HepG2 (cell line): ENCODE data around the gene PSMC4. TPM values are rescaled to one million over a fixed set of nuclear protein-coding genes. Genes with fewer than 3 reads are reported as not detected.

ENCODE experiments used
- ATAC-seq: fragments of 200-7000 bp; cut with Tn5 transposase; 3 replicates; pipeline ENCODE4 v1.9.1; 2020; ENCODE audit warnings: mild to moderate bottlenecking, moderate library complexity
- BruUV-seq: library from RNA; stranded (reverse); fragments of 400-500 nt; replicated peaks from 2 replicates; lab custom pipeline; 2021; lab: Mats Ljungman, UMichigan
- CTCF ChIA-PET: fragments of 300-600 bp; formaldehyde crosslinking; extraction: SDS; loops from one replicate; lab custom pipeline; 2021; ENCODE audit warnings: low total read pairs, inconsistent platforms, low intra/inter-chr PET ratio; lab: Yijun Ruan, JAX
- POLR2A ChIA-PET: fragments of 350-600 bp; sonication (Branson Sonifier 250); formaldehyde crosslinking; loops from one replicate; lab custom pipeline; 2020; ENCODE audit warnings: antibody characterized with exemption, inconsistent platforms; lab: Yijun Ruan, JAX
- DNase-seq: peaks from one replicate; pipeline ENCODE4 v3.0.0-alpha.2; 2015; ENCODE audit warnings: low spot score
- FAIRE-seq: peaks from 3 replicates; lab custom pipeline; 2011; peaks lifted over from hg19 to GRCh38; lab: Jason Lieb, UNC
- H2AFZ ChIP-seq: one replicate; pipeline ENCODE4 v1.6.1; 2011; ENCODE audit warnings: low read length, inconsistent platforms
- H3K27ac ChIP-seq: fragments of 300-600 bp; 3 replicates; pipeline ENCODE4 v1.8.0; 2011; ENCODE audit warnings: mixed run types, mild to moderate bottlenecking, mixed read lengths, low read length, inconsistent platforms; ENCODE audit not compliant: insufficient read depth; ENCODE audit errors: extremely low read length
- H3K27me3 ChIP-seq, 2 experiments: fragments of 200-600 bp in 1 of 2; 2 replicates in 1 of 2; 3 replicates in 1 of 2; pipeline versions ENCODE4 v1.6.0 to v1.8.0; 2011; ENCODE audit warnings: low read length in 2 of 2, mild to moderate bottlenecking in 2 of 2, moderate library complexity in 2 of 2, inconsistent platforms in 1 of 2; ENCODE audit not compliant: insufficient read depth in 2 of 2, control insufficient read depth in 1 of 2
- H3K36me3 ChIP-seq, 2 experiments: fragments of 200-600 bp in 1 of 2; replicated peaks in 1 of 2; 2 replicates in 1 of 2; 3 replicates in 1 of 2; pipeline versions ENCODE4 v1.5.1 to v1.8.0; 2011; ENCODE audit warnings: low read length in 2 of 2, inconsistent platforms in 1 of 2; ENCODE audit not compliant: insufficient read depth in 2 of 2, control insufficient read depth in 1 of 2
- H3K4me1 ChIP-seq: 2 replicates; pipeline ENCODE4 v1.5.1; 2012; ENCODE audit warnings: low read length, inconsistent platforms; ENCODE audit not compliant: insufficient read depth
- H3K4me2 ChIP-seq: 2 replicates; pipeline ENCODE4 v1.6.0; 2011; ENCODE audit warnings: low read depth, low read length, inconsistent platforms
- H3K4me3 ChIP-seq, 3 experiments: fragments of 200-600 bp in 1 of 3; sonication (generic), shearing (Covaris generic) in 1 of 3; replicated peaks in 1 of 3; 2 replicates each; pipeline ENCODE4 v1.5.1; 2011 to 2016; ENCODE audit warnings: low read length in 3 of 3, inconsistent platforms in 2 of 3, low read depth in 2 of 3, mild to moderate bottlenecking in 2 of 3, control low read depth in 1 of 3, mixed read lengths in 1 of 3; ENCODE audit not compliant: insufficient read depth in 1 of 3
- H3K79me2 ChIP-seq: one replicate; pipeline ENCODE4 v1.6.1; 2011; ENCODE audit warnings: low read length, inconsistent platforms; ENCODE audit not compliant: insufficient read depth
- H3K9ac ChIP-seq: 2 replicates; pipeline ENCODE4 v1.6.0; 2011; ENCODE audit warnings: mild to moderate bottlenecking, low read depth, low read length, inconsistent platforms; ENCODE audit not compliant: insufficient read depth
- H3K9me3 ChIP-seq: 2 replicates; pipeline ENCODE4 v1.5.1; 2012; ENCODE audit warnings: mild to moderate bottlenecking, low read length
- H4K20me1 ChIP-seq: 2 replicates; pipeline ENCODE4 v1.6.0; 2011; ENCODE audit warnings: inconsistent platforms, mild to moderate bottlenecking, low read length, moderate library complexity; ENCODE audit not compliant: insufficient read depth
- ARID4A ChIP-seq: sonication (generic); formaldehyde crosslinking; IDR thresholded peaks from 2 replicates; pipeline ENCODE4 v1.5.0; 2020; ENCODE audit warnings: mild to moderate bottlenecking, missing genetic modification reagents, borderline replicate concordance
- ATRX ChIP-seq: sonication (generic); formaldehyde crosslinking; IDR thresholded peaks from 2 replicates; pipeline ENCODE4 v1.4.0; 2020; ENCODE audit warnings: missing genetic modification reagents, borderline replicate concordance
- EED ChIP-seq: sonication (generic); formaldehyde crosslinking; IDR thresholded peaks from 2 replicates; pipeline ENCODE4 v1.5.0; 2020; ENCODE audit warnings: mild to moderate bottlenecking, missing genetic modification reagents
- HMGXB3 ChIP-seq: sonication (generic); formaldehyde crosslinking; IDR thresholded peaks from 2 replicates; pipeline ENCODE4 v1.4.0; 2020; ENCODE audit warnings: missing genetic modification reagents, borderline replicate concordance
- IRF1 ChIP-seq: sonication (generic); formaldehyde crosslinking; IDR thresholded peaks from 2 replicates; pipeline ENCODE4 v1.4.0; 2020; ENCODE audit warnings: low read depth, mild to moderate bottlenecking, missing genetic modification reagents
- MBNL3 ChIP-seq: fragments of 250-450 bp; sonication (Bioruptor Pico); conservative IDR thresholded peaks from 2 replicates; pipeline ENCODE4 v1.8.0; 2022; ENCODE audit warnings: mild to moderate bottlenecking, inconsistent platforms
- POLR2AphosphoS2 ChIP-seq: IDR thresholded peaks from 2 replicates; pipeline ENCODE4 v1.6.1; 2011; ENCODE audit warnings: low read depth, low read length, improper control_type of control experiment
- SMAD9 ChIP-seq: sonication (generic); formaldehyde crosslinking; IDR thresholded peaks from 2 replicates; pipeline ENCODE4 v1.5.1; 2020; ENCODE audit warnings: mild to moderate bottlenecking, missing genetic modification reagents
- ZGPAT ChIP-seq: IDR thresholded peaks from 2 replicates; pipeline ENCODE4 v1.6.1; 2016; ENCODE audit warnings: mild to moderate bottlenecking
- ZNF207 ChIP-seq: fragments of 450-650 bp; IDR thresholded peaks from 2 replicates; pipeline ENCODE4 v1.6.1; 2016; ENCODE audit warnings: antibody characterized with exemption, borderline replicate concordance
- ZNF251 ChIP-seq: sonication (generic); formaldehyde crosslinking; IDR thresholded peaks from 2 replicates; pipeline ENCODE4 v1.9.0; 2021; ENCODE audit warnings: mild to moderate bottlenecking, missing genetic modification reagents
- ZNF33A ChIP-seq: sonication (generic); formaldehyde crosslinking; IDR thresholded peaks from 2 replicates; pipeline ENCODE4 v1.5.1; 2020; ENCODE audit warnings: missing genetic modification reagents, mild to moderate bottlenecking, moderate library complexity, borderline replicate concordance
- ZNF432 ChIP-seq: sonication (generic); formaldehyde crosslinking; IDR thresholded peaks from 2 replicates; pipeline ENCODE4 v1.5.0; 2020; ENCODE audit warnings: missing genetic modification reagents, mild to moderate bottlenecking, borderline replicate concordance
- WGBS: methylation state at CpG from one replicate; pipeline ENCODE4 v1.1.6; 2017; ENCODE audit warnings: low lambda C conversion rate; 5-methylcytosine and 5-hydroxymethylcytosine counted together
- in situ Hi-C: cut with HindIII; loops from 2 replicates; pipeline ENCODE4 v1.10.0; 2017; ENCODE audit warnings: low pct_unique_long_range_greater_than_20kb; ENCODE audit not compliant: extremely low pct_ligation_motif_present
- intact Hi-C: fragments of 100-400 bp; cut with micrococcal nuclease; formaldehyde crosslinking; loops from one replicate; pipeline ENCODE4 v1.10.0; 2022; ENCODE audit not compliant: unreplicated experiment
- polyA plus RNA-seq, 8 experiments: library from polyadenylated mRNA; depleted of rRNA in 3 of 8; stranded (reverse) in 7 of 8; unstranded in 1 of 8; fragments of >200 nt; fragmentation: Illumina TruSeq in 4 of 8; extraction: Trizol in 4 of 8; gene quantifications; 2 replicates each; pipeline versions ENCODE4 v1.2.1 to v1.2.3, GENCODE V29; 2011 to 2016; ENCODE audit warnings: low read depth in 4 of 8, missing spikeins in 1 of 8, mixed read lengths in 1 of 8; ENCODE audit not compliant: insufficient read depth in 1 of 8
- total RNA-seq, 5 experiments: library from RNA; depleted of rRNA; stranded (reverse); fragments of >200 nt; fragmentation: Illumina TruSeq; extraction: Trizol; gene quantifications; 2 replicates each; pipeline ENCODE4 v1.2.3, GENCODE V29; 2016; ENCODE audit warnings: low read depth in 1 of 5

PSMC4 gene
- total and polyA plus RNA-seq, 2 of the 13 experiments (the other 11 are each of a cell fraction or from before 2014, with no cell fraction given): 49.9 to 160 TPM

- CTCF ChIA-PET: no interaction called here
- FAIRE-seq: no peak
- no peak for TF ChIP-seq ZNF432 (CRISPR knock-in tag)
- no peak for TF ChIP-seq POLR2AphosphoS2
- no peak for TF ChIP-seq ZNF207
- TF ChIP-seq HMGXB3 (CRISPR knock-in tag): no peak
- TF ChIP-seq SMAD9 (CRISPR knock-in tag): no peak
- TF ChIP-seq ARID4A: no peak
- TF ChIP-seq IRF1 (CRISPR knock-in tag): no peak
- TF ChIP-seq ATRX: no peak
- no peak for TF ChIP-seq ZNF251
- TF ChIP-seq MBNL3: no peak
- no peak for TF ChIP-seq ZNF33A (CRISPR knock-in tag)
- TF ChIP-seq ZGPAT (CRISPR knock-in tag): no peak
- no peak for TF ChIP-seq EED (CRISPR knock-in tag)
These were observed 36.2 kb upstream of the PSMC4 start, which contains the start of gene FCGBP for GRCh38 chr19:39934584-39935363. TSS of gene FCGBP (minus strand) at chr19:39934634.

More at GRCh38 chr19:39934584-39935363, 36.2 kb upstream of the PSMC4 start, which contains the start of gene FCGBP:
- in situ Hi-C loops: no loop called here
- 41% methylated on average over 5 of the region's 5 CpGs for WGBS
- H3K27ac ChIP-seq: no peak within 1 kb of the TSS
- H3K9me3 ChIP-seq: no peaks in the 10 kb centered on the region
- peaks cover 28% of the 10 kb centered on the region for H3K4me1 ChIP-seq
- POLR2A ChIA-PET: no interaction called here
- H3K4me3 ChIP-seq: no peak within 1 kb of the TSS
- DNase-seq (no peak), ATAC-seq (no peak)
- no peak within 1 kb of the TSS for H2AFZ ChIP-seq
- no TSS peak for BruUV-seq
- intact Hi-C loops: no loop called here
- no peak within 1 kb of the TSS for H3K4me2 ChIP-seq
- peaks cover 0 to 13% of the 10 kb centered on the region in 2 experiments; a peak in 1 of 5 replicates for H3K27me3 ChIP-seq
- no peaks in the 10 kb centered on the region for H4K20me1 ChIP-seq
- no peaks in the 10 kb centered on the region for H3K36me3 ChIP-seq
- no peak within 1 kb of the TSS for H3K9ac ChIP-seq
- H3K79me2 ChIP-seq: no peaks in the 10 kb centered on the region
